A549 treated with DMSO at 1 μM for 4 hours (cell line): Measurements from ENCODE around the gene PPEF2. TPM values are rescaled to one million over a fixed set of nuclear protein-coding genes. Genes with fewer than 3 reads are reported as not detected.

Experiments
- total RNA-seq: library from RNA; stranded (reverse); fragments of 200-300 nt; extraction: Qiagen RNA extraction; gene quantifications from 5 replicates; pipeline ENCODE4 v1.2.3, GENCODE V29; 2022; ENCODE audit warnings: low read depth

The PPEF2 gene
- not detected in 5 replicates for total RNA-seq

GRCh38 chr4:75902352-75902751 is at the start of gene PPEF2:
PPEF2 (minus strand) TSS chr4:75902452; CDS start chr4:75896325, 6,127 bp downstream.

GRCh38 chr4:75940692-75941253 is 38.5 kb upstream of the PPEF2 start, which contains the start of gene NAAA:
NAAA (minus strand) TSS chr4:75941013; CDS start chr4:75940949, 64 bp downstream.

Other genes with a start within 250 kb of the PPEF2 start
- gene G3BP2, start 229.0 kb downstream of the PPEF2 start, total RNA-seq: 79.7 to 111 TPM (median 95.8 TPM) in 5 replicates
- 23.2 to 30.5 TPM (median 27.5 TPM) in 5 replicates for gene USO1, start 177.9 kb downstream of the PPEF2 start, total RNA-seq
- 22.3 to 26.9 TPM (median 23.9 TPM) in 5 replicates for gene NAAA, start 38.6 kb upstream of the PPEF2 start, total RNA-seq
- 14.4 to 18.2 TPM (median 16.9 TPM) in 5 replicates for gene SDAD1, start 88.5 kb upstream of the PPEF2 start, total RNA-seq
- gene CXCL9, start 105.1 kb upstream of the PPEF2 start, total RNA-seq: not detected in 5 replicates
- gene CXCL10, start 121.0 kb upstream of the PPEF2 start, total RNA-seq: 0.14 to 0.18 TPM (median 0.17 TPM) in 4 of 5 replicates, not detected in the other
- gene CXCL11, start 133.6 kb upstream of the PPEF2 start, total RNA-seq: 0.10 to 0.30 TPM (median 0.21 TPM) in 4 of 5 replicates, not detected in the other
- not detected in 5 replicates for gene ART3, start 172.3 kb upstream of the PPEF2 start, total RNA-seq
- gene NUP54, start 245.9 kb upstream of the PPEF2 start, total RNA-seq: 28.7 to 43.7 TPM (median 30.7 TPM) in 5 replicates